H1 (cell line): ENCODE data around the gene MACF1. TPM values are rescaled to one million over a fixed set of nuclear protein-coding genes. Genes with fewer than 3 reads are reported as not detected.

Experiments used
- CTCF ChIA-PET: fragments of 300-600 bp; sonication (Branson Sonifier 250); formaldehyde crosslinking; loops from one replicate; lab custom pipeline; 2021; ENCODE audit not compliant: partially characterized antibody; lab: Charles Lee
- POLR2A ChIA-PET: fragments of 300-600 bp; sonication (Branson Sonifier 250); formaldehyde crosslinking; loops from one replicate; lab custom pipeline; 2021; ENCODE audit warnings: inconsistent platforms; ENCODE audit not compliant: partially characterized antibody; lab: Charles Lee
- DNase-seq, 2 experiments: peaks; one replicate each; pipeline versions ENCODE4 v3.0.0 to v3.0.0-alpha.2; 2010 to 2022; ENCODE audit warnings: low spot score in 2 of 2, low read depth in 1 of 2, mixed read lengths in 1 of 2
- FAIRE-seq: peaks from 2 replicates; lab custom pipeline; 2011; peaks lifted over from hg19 to GRCh38; lab: Jason Lieb, UNC
- H2AFZ ChIP-seq: 2 replicates; pipeline ENCODE4 v1.8.1; 2012; ENCODE audit warnings: low read length, inconsistent platforms
- H2AK5ac ChIP-seq: 2 replicates; pipeline ENCODE4 v1.6.1; 2013; ENCODE audit warnings: low read depth, low read length
- H2BK120ac ChIP-seq: replicated peaks from 2 replicates; pipeline ENCODE3; 2013; ENCODE audit warnings: low read depth, low read length, inconsistent platforms
- H2BK12ac ChIP-seq: 2 replicates; pipeline ENCODE4 v1.6.1; 2013; ENCODE audit warnings: low read depth, low read length
- H2BK15ac ChIP-seq: 2 replicates; pipeline ENCODE4 v1.6.1; 2013; ENCODE audit warnings: low read length
- H2BK20ac ChIP-seq: 2 replicates; pipeline ENCODE4 v1.6.1; 2013; ENCODE audit warnings: low read length
- H2BK5ac ChIP-seq: 2 replicates; pipeline ENCODE4 v1.6.1; 2013; ENCODE audit warnings: low read depth, low read length
- H3K14ac ChIP-seq: 2 replicates; pipeline ENCODE4 v1.6.1; 2013; ENCODE audit warnings: inconsistent platforms; ENCODE audit not compliant: insufficient read length
- H3K18ac ChIP-seq: 2 replicates; pipeline ENCODE4 v1.6.1; 2013; ENCODE audit warnings: low read length; ENCODE audit errors: extremely low read depth
- H3K23ac ChIP-seq: 2 replicates; pipeline ENCODE4 v1.6.1; 2013; ENCODE audit warnings: inconsistent platforms; ENCODE audit not compliant: insufficient read length
- H3K23me2 ChIP-seq: 2 replicates; pipeline ENCODE4 v1.6.1; 2013; ENCODE audit warnings: low read depth, low read length
- H3K27ac ChIP-seq: 2 replicates; pipeline ENCODE4 v1.6.1; 2011; ENCODE audit warnings: low read depth, low read length, inconsistent platforms
- H3K27me3 ChIP-seq, 4 experiments: replicated peaks in 1 of 4; 1 replicate in 1 of 4; 2 replicates in 3 of 4; pipeline versions ENCODE4 v1.6.1 to v1.8.1; 2011 to 2013; ENCODE audit warnings: low read length in 3 of 4, mild to moderate bottlenecking in 3 of 4, inconsistent platforms in 2 of 4, mixed read lengths in 2 of 4, moderate library complexity in 1 of 4; ENCODE audit not compliant: control insufficient read depth in 3 of 4, insufficient read depth in 3 of 4; ENCODE audit errors: extremely low read depth in 1 of 4
- H3K36me3 ChIP-seq, 4 experiments: 2 replicates each; pipeline versions ENCODE4 v1.6.1 to v1.8.1; 2011 to 2013; ENCODE audit warnings: mild to moderate bottlenecking in 4 of 4, low read length in 3 of 4, moderate library complexity in 2 of 4, control low read depth in 1 of 4, inconsistent platforms in 1 of 4; ENCODE audit not compliant: insufficient read depth in 4 of 4, control insufficient read depth in 2 of 4
- H3K4ac ChIP-seq: replicated peaks from 2 replicates; pipeline ENCODE3; 2013; ENCODE audit warnings: low read length, low read depth, mixed read lengths, inconsistent platforms; ENCODE audit not compliant: insufficient read length
- H3K4me1 ChIP-seq, 4 experiments: replicated peaks in 1 of 4; 1 replicate in 1 of 4; 2 replicates in 3 of 4; pipeline versions ENCODE4 v1.6.1 to v1.8.1; 2011 to 2013; ENCODE audit warnings: low read length in 3 of 4, inconsistent platforms in 2 of 4, mixed read lengths in 1 of 4; ENCODE audit not compliant: insufficient read depth in 4 of 4, control insufficient read depth in 3 of 4
- H3K4me2 ChIP-seq, 2 experiments: 2 replicates each; pipeline versions ENCODE4 v1.6.1 to v1.8.1; 2011 to 2013; ENCODE audit warnings: low read depth in 2 of 2, low read length in 2 of 2, control low read depth in 1 of 2, inconsistent platforms in 1 of 2, mild to moderate bottlenecking in 1 of 2; ENCODE audit not compliant: insufficient read depth in 1 of 2
- H3K4me3 ChIP-seq, 4 experiments: fragments of 200-600, 300-600 bp in 1 of 4; sonication (generic), shearing (Covaris generic), sonication (Bioruptor Twin) in 1 of 4; 2 replicates each; pipeline versions ENCODE4 v1.5.1 to v1.8.1; 2011 to 2016; ENCODE audit warnings: low read length in 4 of 4, low read depth in 3 of 4, control low read depth in 2 of 4, inconsistent platforms in 2 of 4, mild to moderate bottlenecking in 2 of 4, mixed read lengths in 1 of 4, moderate library complexity in 1 of 4; ENCODE audit not compliant: insufficient read depth in 2 of 4; ENCODE audit errors: extremely low read depth in 1 of 4
- H3K56ac ChIP-seq: replicated peaks from 2 replicates; pipeline ENCODE3; 2013; ENCODE audit warnings: low read depth, mild to moderate bottlenecking, mixed read lengths, low read length, inconsistent platforms; ENCODE audit not compliant: insufficient read length
- H3K79me1 ChIP-seq: 2 replicates; pipeline ENCODE4 v1.6.1; 2013; ENCODE audit warnings: low read depth, low read length, control low read depth
- H3K79me2 ChIP-seq, 2 experiments: 2 replicates each; pipeline versions ENCODE4 v1.6.1 to v1.8.1; 2012 to 2013; ENCODE audit warnings: low read length in 2 of 2, mild to moderate bottlenecking in 2 of 2, inconsistent platforms in 1 of 2; ENCODE audit not compliant: insufficient read depth in 2 of 2, control insufficient read depth in 1 of 2
- H3K9ac ChIP-seq, 4 experiments: replicated peaks in 1 of 4; 1 replicate in 1 of 4; 2 replicates in 3 of 4; pipeline versions ENCODE4 v1.6.1 to v1.8.1; 2011 to 2013; ENCODE audit warnings: low read depth in 3 of 4, low read length in 3 of 4, control low read depth in 2 of 4, mild to moderate bottlenecking in 2 of 4, moderate library complexity in 2 of 4, inconsistent platforms in 1 of 4; ENCODE audit errors: extremely low read depth in 1 of 4
- H3K9me3 ChIP-seq, 2 experiments: 2 replicates each; pipeline versions ENCODE4 v1.6.1 to v1.8.1; 2012 to 2013; ENCODE audit warnings: mild to moderate bottlenecking in 2 of 2, moderate library complexity in 2 of 2, control low read depth in 1 of 2, inconsistent platforms in 1 of 2, low read depth in 1 of 2, low read length in 1 of 2, mixed read lengths in 1 of 2; ENCODE audit not compliant: insufficient read depth in 2 of 2
- H4K20me1 ChIP-seq, 2 experiments: replicated peaks in 1 of 2; 2 replicates each; pipeline versions ENCODE3 to v1.8.1; 2011 to 2013; ENCODE audit warnings: inconsistent platforms in 2 of 2, low read length in 2 of 2, mild to moderate bottlenecking in 1 of 2; ENCODE audit not compliant: insufficient read depth in 2 of 2, control insufficient read depth in 1 of 2
- H4K5ac ChIP-seq: 2 replicates; pipeline ENCODE4 v1.6.1; 2013; ENCODE audit warnings: low read length, low read depth, mixed read lengths, inconsistent platforms; ENCODE audit not compliant: insufficient read length
- H4K8ac ChIP-seq: 2 replicates; pipeline ENCODE4 v1.8.0; 2013; ENCODE audit warnings: mild to moderate bottlenecking, moderate library complexity, low read length, inconsistent platforms; ENCODE audit not compliant: insufficient read depth; ENCODE audit errors: extremely low read depth
- H4K91ac ChIP-seq: replicated peaks from 2 replicates; pipeline ENCODE3; 2013; ENCODE audit warnings: low read length, mixed read lengths, inconsistent platforms; ENCODE audit not compliant: insufficient read length
- E2F6 ChIP-seq: IDR thresholded peaks from 2 replicates; pipeline ENCODE4 v1.6.1; 2012; ENCODE audit warnings: inconsistent platforms
- SRF ChIP-seq: IDR thresholded peaks from 2 replicates; pipeline ENCODE4 v1.6.1; 2011; ENCODE audit warnings: mild to moderate bottlenecking, low read depth, low read length, moderate library complexity
- YY1 ChIP-seq: IDR thresholded peaks from 2 replicates; pipeline ENCODE4 v1.6.1; 2011; ENCODE audit warnings: low read depth, mild to moderate bottlenecking, low read length
- WGBS, 2 experiments: shearing (Covaris generic) in 1 of 2; methylation state at CpG; one replicate each; pipeline versions ENCODE4 v1.1.6 to v1.1.7; 2013 to 2015; ENCODE audit warnings: low lambda C conversion rate in 2 of 2, mixed read lengths in 2 of 2, inconsistent platforms in 1 of 2, low coverage in 1 of 2, missing lambda C conversion rate in 1 of 2; ENCODE audit not compliant: insufficient replicate concordance in 2 of 2, insufficient coverage in 1 of 2, insufficient read length in 1 of 2; ENCODE audit errors: extremely low coverage in 1 of 2, missing lambda C conversion rate in 1 of 2; 5-methylcytosine and 5-hydroxymethylcytosine counted together
- polyA plus RNA-seq, 7 experiments: library from polyadenylated mRNA; depleted of rRNA in 3 of 7; stranded (reverse) in 5 of 7; unstranded in 2 of 7; fragments of >200 nt in 5 of 7; fragments of 200-250 nt in 2 of 7; gene quantifications; 1 replicate in 5 of 7; 2 replicates in 1 of 7; 4 replicates in 1 of 7; pipeline versions ENCODE4 v1.2.1 to v1.2.3, GENCODE V29; 2011 to 2013; ENCODE audit warnings: missing spikeins in 2 of 7, mixed read lengths in 2 of 7
- total RNA-seq: library from RNA; stranded (reverse); fragmentation: NEBNext Ultra II Directional; extraction: Animal tissue kit (Norgen Biotek cat#: 25700); gene quantifications from 2 replicates; pipeline ENCODE4 v1.2.1, GENCODE V29; 2021

The MACF1 gene
- total and polyA plus RNA-seq, 2 of the 8 experiments (the other 6 are each of a cell fraction or from before 2014, with no cell fraction given), result 59.8 to 285 TPM

DNA sequence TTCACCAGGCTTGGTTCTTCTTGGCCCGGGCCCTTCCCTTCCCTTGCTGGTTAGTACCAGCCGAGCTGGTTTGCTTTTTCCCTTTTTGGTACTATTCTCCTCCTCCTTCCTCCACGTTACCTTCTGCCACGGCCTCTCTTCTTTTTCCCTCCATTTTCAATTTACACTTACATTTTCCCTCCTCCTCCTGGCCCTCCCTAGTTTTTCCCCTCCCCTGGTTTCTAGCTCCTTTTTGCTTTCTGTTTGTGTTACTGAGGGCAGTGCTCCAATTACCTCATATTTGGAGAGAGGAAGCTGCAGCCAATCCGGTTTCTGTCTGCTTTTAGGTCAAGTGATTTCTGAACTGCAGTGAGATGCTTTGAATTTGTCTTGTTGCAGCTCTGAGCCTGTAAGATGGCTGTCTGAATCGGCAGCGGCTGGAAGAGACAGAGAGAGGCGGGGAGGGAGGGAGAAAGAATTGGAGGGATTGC, 63.7 kb downstream of the MACF1 start:
- peak overlapping the region; percentile 67 for H3K27ac ChIP-seq
- no peak for TF ChIP-seq SRF
- TF ChIP-seq E2F6, result peak; percentile 35; the same call in 1 of the 2 replicates
- TF ChIP-seq YY1, result peak; percentile 79
- H3K9ac ChIP-seq, result peak overlapping the region in 3 of 4 experiments; percentile 43 to 58 (median 49); a peak in 6 of 7 replicates
- H4K20me1 ChIP-seq, result peaks cover 0 to 6% of the 10 kb centered on the region in 2 experiments
- WGBS, 2 experiments, result 31% methylated on average over 7 of the region's 8 CpGs; no CpG with 5 or more reads in 1 of the 2 experiments
- no peak for FAIRE-seq
- peak overlapping the region; percentile 53 for H3K18ac ChIP-seq
- no peak for DNase-seq
- H2BK12ac ChIP-seq, result peak overlapping the region; percentile 18; the same call in 1 of the 2 replicates
- peaks cover 10 to 21% (median 18%) of the 10 kb centered on the region in 4 experiments; a peak in 6 of 7 replicates for H3K4me1 ChIP-seq
- H3K79me2 ChIP-seq, result peaks cover 9 to 76% of the 10 kb centered on the region in 2 experiments; a peak in 3 of 4 replicates
- no peak overlapping the region for H2BK120ac ChIP-seq
- no peaks in the 10 kb centered on the region for H3K27me3 ChIP-seq
- H2BK20ac ChIP-seq, result no peak overlapping the region
- no peaks in the 10 kb centered on the region for H3K36me3 ChIP-seq
- no peak overlapping the region for H3K4ac ChIP-seq
- peaks cover 10% of the 10 kb centered on the region; the same call in 1 of the 2 replicates for H3K79me1 ChIP-seq
- H3K23me2 ChIP-seq, result no peaks in the 10 kb centered on the region; the same call in 1 of the 2 replicates
- H3K14ac ChIP-seq, result no peak overlapping the region
- no peaks in the 10 kb centered on the region for H3K9me3 ChIP-seq
- no peak overlapping the region for H3K56ac ChIP-seq
- H3K4me2 ChIP-seq, result peak overlapping the region; percentile 66 to 96
- CTCF ChIA-PET, result interaction anchor here (0.7 to 5.2 kb wide), 8 partner anchors 10 to 170 kb away, joined by 3 to 19 read pairs (median 6); partner anchors contain the start of gene MACF1
- peak overlapping the region; percentile 9 for H4K91ac ChIP-seq
- H3K4me3 ChIP-seq, result peak overlapping the region; percentile 16 to 49 (median 22); a peak in 7 of 8 replicates
- H2AK5ac ChIP-seq, result no peak overlapping the region
- no peak overlapping the region for H2AFZ ChIP-seq
- H3K23ac ChIP-seq, result no peak overlapping the region
- H4K5ac ChIP-seq, result no peak overlapping the region
- peak overlapping the region; percentile 79 for H2BK5ac ChIP-seq
- POLR2A ChIA-PET, result interaction anchor here (0.5 to 2.2 kb wide), 11 partner anchors 9 to 161 kb away, joined by 3 to 14 read pairs (median 3); no protein-coding TSS in a partner anchor
- no peak overlapping the region; the same call in 1 of the 2 replicates for H2BK15ac ChIP-seq
- no peak overlapping the region for H4K8ac ChIP-seq
